Ovary (tissue), 9 donors: ENCODE data around the gene DGKD. TPM values are rescaled to one million over a fixed set of nuclear protein-coding genes. Genes with fewer than 3 reads are reported as not detected.

Experiments used
- DNase-seq, 5 donors: peaks; one replicate each; pipeline ENCODE4 v3.0.0-alpha.2; 2019 to 2020
- H3K27ac ChIP-seq, 2 donors: fragments of 200-600 bp; one replicate each; pipeline versions ENCODE4 v1.5.1 to v1.8.0; 2019 to 2022
- H3K27me3 ChIP-seq: fragments of 200-600 bp; one replicate; pipeline ENCODE4 v1.8.0; 2022
- H3K36me3 ChIP-seq: fragments of 200-600 bp; sonication (generic); one replicate; pipeline ENCODE4 v1.5.1; 2019
- H3K4me1 ChIP-seq: one replicate; pipeline ENCODE4 v1.8.1; 2013; ENCODE audit warnings: mild to moderate bottlenecking, moderate library complexity; ENCODE audit not compliant: insufficient read depth
- H3K4me3 ChIP-seq: fragments of 200-600 bp; sonication (generic); one replicate; pipeline ENCODE4 v1.5.1; 2017
- H3K9me3 ChIP-seq, 2 donors: fragments of 200-600 bp in 1 of 2; sonication (generic) in 1 of 2; one replicate each; pipeline versions ENCODE4 v1.5.1 to v1.8.1; 2013 to 2019; ENCODE audit warnings: mild to moderate bottlenecking in 1 of 2, moderate library complexity in 1 of 2
- EP300 ChIP-seq: sonication (generic); formaldehyde crosslinking; IDR thresholded peaks from one replicate; pipeline ENCODE4 v1.6.1; 2017; ENCODE audit warnings: antibody characterized with exemption
- POLR2A ChIP-seq: fragments of 450-650 bp; IDR thresholded peaks from one replicate; pipeline ENCODE4 v1.6.1; 2017; ENCODE audit warnings: antibody characterized with exemption, mild to moderate bottlenecking, moderate library complexity
- WGBS, 3 donors: extraction: QIAGEN DNeasy Blood & Tissue Kit in 1 of 3; methylation state at CpG; one replicate each; pipeline versions ENCODE4 v1.1.5 to v1.1.7; 2013 to 2017; 5-methylcytosine and 5-hydroxymethylcytosine counted together
- intact Hi-C, 4 donors: fragments of 100-400 bp; cut with DNase I; formaldehyde crosslinking; loops; one replicate each; pipeline versions ENCODE4 v1.11.0 to v1.15.1; 2022 to 2023
- polyA plus RNA-seq, 2 donors: library from polyadenylated mRNA; stranded (reverse); fragments of 200-250 nt in 1 of 2; fragments of 350-450 nt in 1 of 2; fragmentation: Illumina TruSeq in 1 of 2; extraction: RNeasy Lipid Tissue Mini Kit (QIAGEN cat#74804) in 1 of 2; gene quantifications; one replicate each; pipeline ENCODE4 v1.2.3, GENCODE V29; 2013 to 2014
- total RNA-seq, 7 donors: library from RNA; depleted of rRNA in 2 of 7; stranded (reverse); fragments of >200 nt in 2 of 7; fragmentation: NEBNext Ultra II Directional in 3 of 7; extraction: Animal tissue kit (Norgen Biotek cat#: 25700) in 3 of 7; gene quantifications; one replicate each; pipeline versions ENCODE4 v1.1.0 to v1.2.4, GENCODE V29; 2016 to 2023
- TF ChIP-seq, protein P1 (sequence below), 3 donors: fragments of 450-650 bp in 2 of 3; fragments of 200-600 bp in 1 of 3; IDR thresholded peaks; one replicate each; pipeline versions ENCODE4 v1.5.1 to v1.8.0; 2016 to 2022; ENCODE audit warnings: antibody characterized with exemption in 3 of 3, mild to moderate bottlenecking in 1 of 3
- donor health status: DM: no; HTN: no; CAD: no; lungs with moderate emphysema.
- donor health status: DM: no; HTN: no; CAD: no.
- donor health status: Bipolar disorder and iron deficiency.
- donor health status: DM: yes; HTN: yes; CAD: no.
- donor health status: DM: no; HTN: no; CAD: no.
- donor health status: DM: yes; HTN: yes; CAD: no.

DGKD gene
- total and polyA plus RNA-seq, 9 donors = 9.4 to 81.8 (median 36.3) TPM

DNA sequence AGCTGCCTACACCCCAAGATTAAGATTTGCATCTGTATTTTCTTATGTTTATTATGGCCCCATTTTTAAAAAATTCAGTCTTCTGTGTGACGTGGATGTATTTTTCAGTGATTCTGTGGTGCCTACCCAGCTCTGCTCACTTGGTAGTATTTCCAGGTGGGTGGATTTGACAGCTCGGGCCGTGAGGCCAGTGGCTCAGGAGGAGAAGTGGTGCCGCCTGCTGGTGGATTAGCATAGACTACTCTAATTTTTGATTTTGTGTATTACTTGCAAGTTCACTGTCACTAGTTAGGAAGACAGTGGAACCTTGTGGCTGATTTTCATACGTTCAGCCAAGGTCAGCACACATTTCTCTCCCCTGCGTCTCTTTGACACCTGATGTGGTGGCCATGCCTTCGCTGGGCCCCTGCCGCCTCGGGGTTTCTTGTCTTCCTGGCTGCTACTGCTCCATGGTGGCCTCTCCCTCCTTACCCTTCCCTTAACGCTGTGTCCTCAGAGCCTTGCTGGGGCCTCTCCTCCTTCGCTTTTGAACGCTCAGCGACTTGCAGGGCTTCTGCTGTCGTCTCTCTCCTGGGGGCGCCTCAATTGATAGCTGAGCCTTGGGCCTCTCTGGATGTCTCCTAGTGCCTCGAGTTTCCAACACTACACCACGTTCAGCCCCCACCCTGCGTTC lies 89.4 kb downstream of the DGKD start:
- no peak overlapping the region for H3K4me3 ChIP-seq
- intact Hi-C loops = loop anchor here in 3 of 4 donors (2.0 to 10.0 kb wide), 5 partner anchors 59 to 189 kb away; partner anchors contain the start of genes ATG16L1 (in 2 of the 3) and DGKD (in 2 of the 3)
- WGBS, 3 donors = 49 to 51% (median 49%) methylated on average over 18 of the region's 18 CpGs
- no peaks in the 10 kb centered on the region for H3K27me3 ChIP-seq
- peak; percentile 76 to 87 (median 86) for DNase-seq
- no peaks in the 10 kb centered on the region for H3K36me3 ChIP-seq
- H3K9me3 ChIP-seq = no peaks in the 10 kb centered on the region
- H3K4me1 ChIP-seq = peaks cover 11% of the 10 kb centered on the region
- no peak overlapping the region for H3K27ac ChIP-seq
- no peak for TF ChIP-seq EP300
- TF ChIP-seq, protein P1, sequence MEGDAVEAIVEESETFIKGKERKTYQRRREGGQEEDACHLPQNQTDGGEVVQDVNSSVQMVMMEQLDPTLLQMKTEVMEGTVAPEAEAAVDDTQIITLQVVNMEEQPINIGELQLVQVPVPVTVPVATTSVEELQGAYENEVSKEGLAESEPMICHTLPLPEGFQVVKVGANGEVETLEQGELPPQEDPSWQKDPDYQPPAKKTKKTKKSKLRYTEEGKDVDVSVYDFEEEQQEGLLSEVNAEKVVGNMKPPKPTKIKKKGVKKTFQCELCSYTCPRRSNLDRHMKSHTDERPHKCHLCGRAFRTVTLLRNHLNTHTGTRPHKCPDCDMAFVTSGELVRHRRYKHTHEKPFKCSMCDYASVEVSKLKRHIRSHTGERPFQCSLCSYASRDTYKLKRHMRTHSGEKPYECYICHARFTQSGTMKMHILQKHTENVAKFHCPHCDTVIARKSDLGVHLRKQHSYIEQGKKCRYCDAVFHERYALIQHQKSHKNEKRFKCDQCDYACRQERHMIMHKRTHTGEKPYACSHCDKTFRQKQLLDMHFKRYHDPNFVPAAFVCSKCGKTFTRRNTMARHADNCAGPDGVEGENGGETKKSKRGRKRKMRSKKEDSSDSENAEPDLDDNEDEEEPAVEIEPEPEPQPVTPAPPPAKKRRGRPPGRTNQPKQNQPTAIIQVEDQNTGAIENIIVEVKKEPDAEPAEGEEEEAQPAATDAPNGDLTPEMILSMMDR (IDR thresholded peaks at IDR 0.05) = peak; percentile 71 to 81 (median 80)

GRCh38 chr2:233444501-233444900 lies 90.2 kb downstream of the DGKD start:
- Histone ChIP-seq H3K36me3 (no peaks in the 10 kb centered on the region), H3K27me3 (no peaks in the 10 kb centered on the region), H3K27ac (no peak overlapping the region), H3K4me1 (peaks cover 8% of the 10 kb centered on the region), H3K4me3 (no peak overlapping the region), H3K9me3 (no peaks in the 10 kb centered on the region)
- WGBS, 3 donors = 89 to 94% (median 92%) methylated on average over 11 of the region's 11 CpGs
- intact Hi-C loops = loop anchor here in 3 of 4 donors (2.0 to 10.0 kb wide), 5 partner anchors 60 to 190 kb away; partner anchors contain the start of genes ATG16L1 (in 2 of the 3) and DGKD (in 2 of the 3)
- DNase-seq = peak in 3 of 5 donors; percentile 13 to 32 (median 21)
- no peak for TF ChIP-seq EP300

DNA sequence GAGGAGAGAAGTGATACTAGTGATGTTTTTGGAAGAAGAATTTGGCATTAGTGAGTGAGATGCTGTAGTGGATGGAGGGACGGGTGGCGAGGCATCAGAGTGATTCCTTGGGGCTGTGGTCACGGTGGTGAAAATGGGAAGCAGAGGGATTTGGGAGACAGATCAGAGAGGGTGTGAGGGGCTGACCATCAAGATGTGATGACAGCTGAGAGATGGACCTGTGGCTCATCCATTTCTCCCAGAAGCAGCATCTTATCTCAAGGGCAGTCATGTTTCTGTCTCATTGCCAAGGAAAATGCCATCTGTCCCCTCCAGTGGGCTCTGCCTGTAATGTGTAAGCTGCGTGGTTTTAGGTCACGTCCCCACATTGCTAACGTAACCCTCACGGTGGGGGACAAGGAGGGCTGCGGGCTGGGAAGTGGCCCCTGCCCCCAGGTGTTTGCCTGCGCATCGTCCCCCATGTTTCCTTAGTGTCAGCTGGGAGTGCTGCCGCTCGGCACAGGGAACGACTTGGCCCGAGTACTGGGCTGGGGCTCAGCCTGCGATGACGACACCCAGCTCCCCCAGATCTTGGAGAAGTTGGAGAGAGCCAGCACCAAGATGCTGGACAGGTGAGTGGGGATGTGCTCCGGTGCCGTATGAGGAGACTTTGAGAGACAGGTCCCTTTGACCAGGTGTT lies 91.0 kb downstream of the DGKD start:
- Histone ChIP-seq H3K4me3 (no peak overlapping the region), H3K27me3 (no peaks in the 10 kb centered on the region), H3K36me3 (no peaks in the 10 kb centered on the region), H3K27ac (no peak overlapping the region), H3K9me3 (no peaks in the 10 kb centered on the region), H3K4me1 (peaks cover 7% of the 10 kb centered on the region)
- 93 to 95% (median 95%) methylated on average over 18 of the region's 18 CpGs for WGBS, 3 donors
- DNase-seq = peak in 3 of 5 donors; percentile 11 to 32 (median 15)
- intact Hi-C loops = loop anchor here (2.0 to 10.0 kb wide), 6 partner anchors 60 to 190 kb away; partner anchors contain the start of genes ATG16L1 (in 2 of the 4) and DGKD (in 2 of the 4)
- TF ChIP-seq EP300 (no peak), POLR2A (no peak)
- TF ChIP-seq, protein P1 (IDR thresholded peaks at IDR 0.05) = no peak

GRCh38 chr2:233446121-233446520 lies 91.8 kb downstream of the DGKD start:
- Histone ChIP-seq H3K9me3 (no peaks in the 10 kb centered on the region), H3K36me3 (no peaks in the 10 kb centered on the region), H3K27me3 (no peaks in the 10 kb centered on the region), H3K4me1 (peaks cover 7% of the 10 kb centered on the region), H3K4me3 (no peak overlapping the region), H3K27ac (no peak overlapping the region)
- intact Hi-C loops = loop anchor here (5.0 to 10.0 kb wide), 5 partner anchors 61 to 191 kb away; partner anchors contain the start of genes ATG16L1 (in 2 of the 4) and DGKD (in 2 of the 4)
- TF ChIP-seq EP300 = no peak
- no peak for TF ChIP-seq POLR2A
- TF ChIP-seq, protein P1 (IDR thresholded peaks at IDR 0.05) = no peak
- peak in 1 of 5 donors; percentile 10 for DNase-seq
- WGBS, 3 donors = 83 to 100% (median 95%) methylated on average over 1 of the region's 1 CpG
